H9 (cell line): ENCODE measurements around the gene MGAT5. TPM values are rescaled to one million over a fixed set of nuclear protein-coding genes. Genes with fewer than 3 reads are reported as not detected.

Experiments used
- DNase-seq: peaks from one replicate; pipeline ENCODE4 v3.0.0-alpha.2; 2017
- H2AFZ ChIP-seq: one replicate; pipeline ENCODE4 v1.6.1; 2013; ENCODE audit warnings: mild to moderate bottlenecking, low read length, control low read depth, moderate library complexity
- H2AK5ac ChIP-seq: 2 replicates; pipeline ENCODE4 v1.6.1; 2013; ENCODE audit warnings: low read length, control low read depth, mixed read lengths; ENCODE audit not compliant: insufficient read length
- H2BK120ac ChIP-seq: one replicate; pipeline ENCODE4 v1.6.1; 2013; ENCODE audit warnings: low read depth, mild to moderate bottlenecking, low read length, control low read depth, inconsistent platforms; ENCODE audit not compliant: poor library complexity, severe bottlenecking
- H2BK12ac ChIP-seq: 2 replicates; pipeline ENCODE4 v1.6.1; 2013; ENCODE audit warnings: low read length, control low read depth, mixed read lengths, low read depth; ENCODE audit not compliant: insufficient read length
- H2BK15ac ChIP-seq: 2 replicates; pipeline ENCODE4 v1.6.1; 2013; ENCODE audit warnings: low read depth, low read length, control low read depth
- H2BK20ac ChIP-seq: one replicate; pipeline ENCODE4 v1.6.1; 2013; ENCODE audit warnings: low read depth, mild to moderate bottlenecking, low read length, control low read depth, inconsistent platforms; ENCODE audit not compliant: poor library complexity, severe bottlenecking
- H2BK5ac ChIP-seq: 2 replicates; pipeline ENCODE4 v1.6.1; 2013; ENCODE audit warnings: low read length, control low read depth, mixed read lengths; ENCODE audit not compliant: insufficient read length
- H3K14ac ChIP-seq: 2 replicates; pipeline ENCODE4 v1.6.1; 2013; ENCODE audit warnings: low read length, control low read depth; ENCODE audit not compliant: insufficient read depth
- H3K18ac ChIP-seq: 2 replicates; pipeline ENCODE4 v1.6.1; 2013; ENCODE audit warnings: low read depth, mild to moderate bottlenecking, mixed read lengths, low read length, control low read depth; ENCODE audit not compliant: insufficient read length
- H3K23ac ChIP-seq: 2 replicates; pipeline ENCODE4 v1.6.1; 2013; ENCODE audit warnings: low read length, control low read depth, mixed read lengths, low read depth; ENCODE audit not compliant: insufficient read length
- H3K23me2 ChIP-seq: 2 replicates; pipeline ENCODE4 v1.6.1; 2013; ENCODE audit warnings: low read depth, mild to moderate bottlenecking, mixed read lengths, low read length, control low read depth; ENCODE audit not compliant: insufficient read length, poor library complexity, severe bottlenecking
- H3K27ac ChIP-seq: 2 replicates; pipeline ENCODE4 v1.5.1; 2013; ENCODE audit warnings: low read length, control low read depth, mixed read lengths, low read depth; ENCODE audit not compliant: insufficient read length
- H3K27me3 ChIP-seq: 2 replicates; pipeline ENCODE4 v1.6.1; 2013; ENCODE audit warnings: low read length, control low read depth, inconsistent platforms; ENCODE audit not compliant: insufficient read depth
- H3K4ac ChIP-seq: 2 replicates; pipeline ENCODE4 v1.6.1; 2013; ENCODE audit warnings: low read depth, mild to moderate bottlenecking, control low read depth, inconsistent platforms, low read length, moderate library complexity
- H3K4me1 ChIP-seq: 2 replicates; pipeline ENCODE4 v1.6.1; 2013; ENCODE audit warnings: low read length, control low read depth, inconsistent platforms; ENCODE audit not compliant: insufficient read depth
- H3K4me2 ChIP-seq: 2 replicates; pipeline ENCODE4 v1.6.1; 2013; ENCODE audit warnings: low read length, control low read depth, mixed read lengths; ENCODE audit not compliant: insufficient read length, insufficient read depth
- H3K56ac ChIP-seq: 2 replicates; pipeline ENCODE4 v1.6.1; 2013; ENCODE audit warnings: low read depth, mild to moderate bottlenecking, mixed read lengths, low read length, control low read depth; ENCODE audit not compliant: insufficient read length
- H3K79me1 ChIP-seq: 2 replicates; pipeline ENCODE4 v1.6.1; 2013; ENCODE audit warnings: low read depth, mild to moderate bottlenecking, moderate library complexity, low read length, control low read depth, inconsistent platforms; ENCODE audit not compliant: insufficient read depth, poor library complexity, severe bottlenecking
- H3K79me2 ChIP-seq: 2 replicates; pipeline ENCODE4 v1.6.1; 2013; ENCODE audit warnings: low read length, control low read depth, inconsistent platforms; ENCODE audit not compliant: insufficient read depth
- H3K9ac ChIP-seq: 2 replicates; pipeline ENCODE4 v1.6.1; 2013; ENCODE audit warnings: low read length, control low read depth, mixed read lengths; ENCODE audit not compliant: insufficient read length; ENCODE audit errors: extremely low read depth
- H3K9me3 ChIP-seq: one replicate; pipeline ENCODE4 v1.6.1; 2013; ENCODE audit warnings: low read depth, low read length, inconsistent platforms; ENCODE audit not compliant: control insufficient read depth
- H3T11ph ChIP-seq: one replicate; pipeline ENCODE4 v1.6.1; 2013; ENCODE audit warnings: mild to moderate bottlenecking, low read length, control low read depth, inconsistent platforms
- H4K20me1 ChIP-seq: one replicate; pipeline ENCODE4 v1.6.1; 2013; ENCODE audit not compliant: control insufficient read depth, insufficient read length, insufficient read depth
- H4K5ac ChIP-seq: 2 replicates; pipeline ENCODE4 v1.6.1; 2013; ENCODE audit warnings: low read depth, mild to moderate bottlenecking, mixed read lengths, low read length, control low read depth; ENCODE audit not compliant: insufficient read length
- H4K8ac ChIP-seq: replicated peaks from 2 replicates; pipeline ENCODE4 v1.6.1; 2013; ENCODE audit warnings: low read length, control low read depth, mixed read lengths, low read depth; ENCODE audit not compliant: insufficient read length
- H4K91ac ChIP-seq: 2 replicates; pipeline ENCODE4 v1.6.1; 2013; ENCODE audit warnings: low read depth, mild to moderate bottlenecking, moderate library complexity, mixed read lengths, low read length, control low read depth; ENCODE audit not compliant: insufficient read length
- H3K27ac Mint-ChIP-seq, 3 experiments: 2 replicates in 2 of 3; 3 replicates in 1 of 3; pipeline ENCODE4 v1.8.0; 2020 to 2021; ENCODE audit warnings: mixed read lengths in 3 of 3, mild to moderate bottlenecking in 1 of 3, moderate library complexity in 1 of 3
- H3K27me3 Mint-ChIP-seq: 2 replicates; pipeline ENCODE4 v1.8.0; 2021; ENCODE audit warnings: low read depth, mild to moderate bottlenecking, moderate library complexity, mixed read lengths
- H3K36me3 Mint-ChIP-seq, 3 experiments: 2 replicates in 2 of 3; 3 replicates in 1 of 3; pipeline ENCODE4 v1.8.0; 2020 to 2021; ENCODE audit warnings: low read depth in 3 of 3, mixed read lengths in 3 of 3; ENCODE audit not compliant: insufficient read depth in 1 of 3
- H3K4me1 Mint-ChIP-seq, 2 experiments: 2 replicates each; pipeline ENCODE4 v1.8.0; 2020; ENCODE audit warnings: mixed read lengths in 2 of 2
- H3K4me3 Mint-ChIP-seq, 2 experiments: 2 replicates in 1 of 2; 3 replicates in 1 of 2; pipeline ENCODE4 v1.8.0; 2020 to 2021; ENCODE audit warnings: mild to moderate bottlenecking in 2 of 2, mixed read lengths in 2 of 2, moderate library complexity in 1 of 2
- H3K9me3 Mint-ChIP-seq, 2 experiments: 2 replicates in 1 of 2; 3 replicates in 1 of 2; pipeline ENCODE4 v1.8.0; 2020; ENCODE audit warnings: mild to moderate bottlenecking in 2 of 2, mixed read lengths in 2 of 2, moderate library complexity in 1 of 2
- CTCF ChIP-seq: fragments of 200-600 bp; sonication (generic); conservative IDR thresholded peaks from 3 replicates; pipeline ENCODE4 v1.8.0; 2021; ENCODE audit warnings: antibody characterized with exemption, mild to moderate bottlenecking
- WGBS: extraction: QIAGEN DNeasy Blood & Tissue Kit; methylation state at CpG from one replicate; pipeline ENCODE4 v1.1.7; 2013; ENCODE audit warnings: missing lambda C conversion rate, low lambda C conversion rate, mixed read lengths; ENCODE audit not compliant: insufficient read length; ENCODE audit errors: extremely low coverage; 5-methylcytosine and 5-hydroxymethylcytosine counted together
- total RNA-seq: library from RNA; stranded (reverse); gene quantifications from 2 replicates; pipeline ENCODE4 v1.2.1, GENCODE V29; 2021

MGAT5 gene
- total RNA-seq, 1 experiment from 2014 or later, result 25.7 TPM

GRCh38 chr2:134399096-134399495, 145.2 kb downstream of the MGAT5 start:
- no peak for DNase-seq
- TF ChIP-seq CTCF, result no peak
- Mint-ChIP-seq H3K4me3 (no peak overlapping the region), H3K4me1 (peaks cover 8 to 9% of the 10 kb centered on the region in 2 experiments), H3K27ac (peak overlapping the region in 1 of 3 experiments; percentile 50; a peak in 1 of 7 replicates), H3K27me3 (no peaks in the 10 kb centered on the region), H3K36me3 (peaks cover 3 to 5% (median 5%) of the 10 kb centered on the region in 3 experiments; a peak in 5 of 7 replicates), H3K9me3 (no peaks in the 10 kb centered on the region)
- H3K79me2 ChIP-seq, result no peaks in the 10 kb centered on the region
- H2BK5ac ChIP-seq, result no peak overlapping the region
- H4K20me1 ChIP-seq, result no peaks in the 10 kb centered on the region
- H2AK5ac ChIP-seq, result no peak overlapping the region
- H4K91ac ChIP-seq, result no peak overlapping the region
- no peaks in the 10 kb centered on the region for H3K4me1 ChIP-seq
- H3K27ac ChIP-seq, result no peak overlapping the region
- no peaks in the 10 kb centered on the region for H3K79me1 ChIP-seq
- H2AFZ ChIP-seq, result no peak overlapping the region
- no peak overlapping the region for H2BK120ac ChIP-seq
- no peak overlapping the region for H3K4me2 ChIP-seq
- WGBS, result no CpG with 5 or more reads among the region's 2 CpGs
- H3K14ac ChIP-seq, result no peak overlapping the region
- no peak overlapping the region for H3K56ac ChIP-seq
- H3K18ac ChIP-seq, result no peak overlapping the region
- H3K27me3 ChIP-seq, result no peaks in the 10 kb centered on the region
- H3K4ac ChIP-seq, result no peak overlapping the region
- H4K5ac ChIP-seq, result no peak overlapping the region
- no peaks in the 10 kb centered on the region for H3K9me3 ChIP-seq
- H2BK20ac ChIP-seq, result no peak overlapping the region
- no peak overlapping the region for H3K23ac ChIP-seq
- no peak overlapping the region for H3K9ac ChIP-seq
- no peak overlapping the region for H2BK12ac ChIP-seq
- H4K8ac ChIP-seq, result no peak overlapping the region
- no peaks in the 10 kb centered on the region for H3K23me2 ChIP-seq
- no peak overlapping the region for H3T11ph ChIP-seq
- H2BK15ac ChIP-seq, result no peak overlapping the region
